GM12878 (cell line): ENCODE results near the gene CACNA1E.

Experiments used
- CTCF ChIP-seq, 3 experiments: IDR thresholded peaks in 2 of 3; conservative IDR thresholded peaks in 1 of 3; 2 replicates each; pipeline ENCODE4 v1.5.1; 2011; ENCODE audit warnings: low read depth in 3 of 3, low read length in 3 of 3, mild to moderate bottlenecking in 3 of 3, control low read depth in 2 of 3, moderate library complexity in 2 of 3, inconsistent platforms in 1 of 3, mixed read lengths in 1 of 3; ENCODE audit not compliant: control insufficient read depth in 2 of 3, insufficient read depth in 1 of 3; ENCODE audit errors: extremely low read depth in 1 of 3
- POLR2AphosphoS2 ChIP-seq: IDR thresholded peaks from 2 replicates; pipeline ENCODE4 v1.6.1; 2011; ENCODE audit warnings: low read depth, mild to moderate bottlenecking, low read length, improper control_type of control experiment, moderate library complexity
- RAD21 ChIP-seq: IDR thresholded peaks from 2 replicates; pipeline ENCODE4 v1.6.1; 2011; ENCODE audit warnings: mild to moderate bottlenecking, low read depth, low read length, moderate library complexity; ENCODE audit not compliant: insufficient read depth

- TF ChIP-seq POLR2AphosphoS2 = no peak
- TF ChIP-seq CTCF (IDR thresholded peaks at IDR 0.05 in 2 of 3, conservative IDR thresholded peaks at IDR 0.05 in 1 of 3; ENCODE audit: control insufficient read depth in 2 of 3, extremely low read depth in 1 of 3, insufficient read depth in 1 of 3, low read depth in 3 of 3, low read length in 3 of 3) = no peak
- no peak for TF ChIP-seq RAD21
Observed at GRCh38 chr1:181488866-181489265, 5.5 kb downstream of the CACNA1E start.
